Activated CD8-positive, alpha-beta memory T cell treated with anti-CD3 and anti-CD28 coated beads for 36 hours (primary cell): Measurements from ENCODE around the gene FLACC1. TPM values are rescaled to one million over a fixed set of nuclear protein-coding genes. Genes with fewer than 3 reads are reported as not detected.
"Not testable (repeated sequence)": the region's sequence is repeated elsewhere in the genome, so short reads cannot be mapped to it uniquely, and the experiment has no call there.

Experiments
- CTCF ChIA-PET: fragments of 350-600 bp; sonication (Branson Sonifier 250); formaldehyde crosslinking; loops from one replicate; lab custom pipeline; 2021; ENCODE audit warnings: antibody characterized with exemption; lab: Charles Lee
- POLR2A ChIA-PET: fragments of 350-600 bp; sonication (Branson Sonifier 250); formaldehyde crosslinking; loops from one replicate; lab custom pipeline; 2021; ENCODE audit warnings: antibody characterized with exemption; lab: Charles Lee
- total RNA-seq, 2 experiments: library from RNA; stranded (reverse); gene quantifications; one replicate each; pipeline ENCODE4 v1.2.3, GENCODE V29; 2021

The FLACC1 gene, protein sequence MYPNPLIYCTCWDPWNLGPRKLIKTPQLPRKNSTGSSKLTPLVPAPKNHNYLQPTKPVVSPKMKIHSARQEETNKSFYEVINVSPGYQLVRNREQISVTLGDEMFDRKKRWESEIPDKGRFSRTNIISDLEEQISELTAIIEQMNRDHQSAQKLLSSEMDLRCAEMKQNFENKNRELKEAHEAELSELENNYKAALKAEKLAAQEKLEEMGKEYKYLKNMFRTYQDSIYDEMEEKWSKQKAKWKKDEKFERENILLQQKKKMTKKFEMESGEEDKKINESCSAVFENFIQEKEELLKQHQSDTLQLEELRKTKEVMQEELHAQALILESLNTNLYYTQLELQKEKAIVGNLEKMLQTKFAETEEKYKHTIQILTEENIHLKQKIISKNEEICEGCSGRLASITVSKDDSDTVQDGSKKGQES
- total RNA-seq, result 1 to 10 TPM in 1 of 2 experiments, under 1 TPM in 1; 0.97 to 1.3 TPM

DNA sequence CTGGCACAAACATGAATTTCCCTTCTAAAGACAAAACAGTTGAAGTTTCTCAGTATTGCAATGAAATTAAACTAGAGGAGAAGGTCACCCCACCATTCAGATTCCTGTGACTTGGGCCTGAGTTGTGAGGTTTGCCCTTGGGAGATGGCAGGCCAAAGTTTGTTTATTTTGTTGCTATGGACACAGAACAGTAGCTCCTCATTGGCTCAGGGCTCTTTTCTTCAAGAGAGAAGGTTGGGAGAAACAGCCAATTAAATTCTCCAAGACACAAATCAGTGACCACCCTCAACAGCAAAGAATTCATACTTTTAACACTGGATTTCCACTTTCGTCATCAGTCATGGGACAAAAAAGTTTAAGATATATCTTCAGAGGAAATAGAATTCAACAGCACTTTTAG lies at the start of gene FLACC1:
TSS of gene FLACC1 (minus strand) at position 125 of the 400 bp plus-strand sequence. CDS start 5,941 bp downstream, outside the sequence.
- POLR2A ChIA-PET, result no interaction called here
- CTCF ChIA-PET, result no interaction called here

DNA sequence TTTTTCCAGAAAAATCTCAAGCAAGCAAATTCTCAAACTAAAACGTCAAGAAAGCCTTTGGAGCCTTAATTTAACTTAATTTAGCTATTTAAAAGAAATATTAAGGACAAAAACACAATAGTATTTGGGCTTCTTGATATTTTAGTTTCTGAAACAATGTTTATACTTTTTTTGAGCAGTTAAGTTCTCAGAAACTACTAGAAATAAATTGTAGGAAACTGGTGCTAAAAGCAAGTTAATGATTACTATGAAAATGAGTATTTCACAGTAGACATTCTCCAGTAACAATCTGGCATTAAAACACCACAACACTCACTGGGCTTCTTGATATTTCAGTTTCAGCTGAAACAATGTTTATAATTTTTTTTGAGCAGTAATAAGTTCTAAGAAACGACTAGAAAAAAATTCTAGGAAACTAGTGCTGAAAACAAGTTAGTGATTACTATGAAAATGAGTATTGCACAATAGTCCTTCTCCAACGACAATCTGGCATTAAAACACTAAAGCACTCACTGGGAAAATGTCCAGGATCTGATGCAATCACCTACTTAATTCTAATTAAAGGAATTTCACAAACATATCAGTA lies 49.0 kb upstream of the FLACC1 start:
- POLR2A ChIA-PET, result no interaction called here

DNA sequence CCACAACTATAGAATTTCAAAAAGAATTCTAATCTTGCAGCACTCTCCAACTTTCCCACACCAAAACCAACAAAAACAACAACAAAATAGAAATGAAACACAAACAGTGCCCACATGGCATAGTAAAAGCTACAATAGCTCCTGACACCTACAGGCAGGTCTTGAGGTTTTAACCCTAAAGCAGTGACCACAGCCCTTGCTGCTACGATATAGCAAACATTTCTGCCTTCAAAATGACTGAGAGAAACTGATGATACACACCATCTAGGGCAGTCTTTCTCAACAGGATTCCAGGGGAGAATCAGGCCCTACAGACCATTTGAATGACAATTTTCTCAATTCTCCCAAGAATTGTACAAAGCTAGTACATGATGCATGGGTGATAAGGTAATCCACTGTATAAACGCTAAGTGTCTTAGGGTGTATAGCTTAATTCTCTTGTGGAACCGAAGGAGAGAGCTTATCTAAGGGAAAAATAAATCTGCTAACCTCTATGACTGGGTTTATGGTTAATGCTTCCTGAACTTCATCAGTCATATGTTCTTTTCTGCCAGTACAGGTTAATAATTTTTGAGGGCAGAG lies 47.6 kb upstream of the FLACC1 start:
- POLR2A ChIA-PET, result interaction anchor here (0.6 kb wide), 1 partner anchor 29 kb away, joined by 3 read pairs; no protein-coding TSS in a partner anchor

More for the DNA sequence above, 49.0 kb upstream of the FLACC1 start:
- CTCF ChIA-PET, result interaction anchor here (1.8 kb wide), 1 partner anchor 13 kb away, joined by 4 read pairs; no protein-coding TSS in a partner anchor

DNA sequence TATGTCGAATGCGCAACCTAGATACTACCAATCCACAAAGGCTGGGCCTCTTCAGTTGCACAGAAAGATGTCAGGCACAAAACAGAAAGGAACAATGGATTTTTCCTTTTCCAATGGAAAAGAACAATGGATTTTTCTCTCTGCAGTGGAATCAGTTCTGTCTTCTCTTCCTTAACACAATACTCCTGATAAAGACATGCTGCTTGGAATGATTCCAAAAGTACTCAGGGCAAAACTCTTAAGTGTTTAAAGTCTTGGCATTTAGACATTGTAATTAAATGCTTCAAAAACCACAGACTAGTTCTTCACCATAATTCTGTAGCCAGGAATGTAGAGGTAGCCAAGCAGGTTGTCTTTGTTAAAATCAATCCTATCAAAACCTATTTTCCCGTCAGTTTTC lies 46.7 kb upstream of the FLACC1 start:
- CTCF ChIA-PET, result no interaction called here

More for the DNA sequence above, 47.6 kb upstream of the FLACC1 start:
- CTCF ChIA-PET, result interaction anchor here (1.8 kb wide), 1 partner anchor 11 kb away, joined by 4 read pairs; no protein-coding TSS in a partner anchor

DNA sequence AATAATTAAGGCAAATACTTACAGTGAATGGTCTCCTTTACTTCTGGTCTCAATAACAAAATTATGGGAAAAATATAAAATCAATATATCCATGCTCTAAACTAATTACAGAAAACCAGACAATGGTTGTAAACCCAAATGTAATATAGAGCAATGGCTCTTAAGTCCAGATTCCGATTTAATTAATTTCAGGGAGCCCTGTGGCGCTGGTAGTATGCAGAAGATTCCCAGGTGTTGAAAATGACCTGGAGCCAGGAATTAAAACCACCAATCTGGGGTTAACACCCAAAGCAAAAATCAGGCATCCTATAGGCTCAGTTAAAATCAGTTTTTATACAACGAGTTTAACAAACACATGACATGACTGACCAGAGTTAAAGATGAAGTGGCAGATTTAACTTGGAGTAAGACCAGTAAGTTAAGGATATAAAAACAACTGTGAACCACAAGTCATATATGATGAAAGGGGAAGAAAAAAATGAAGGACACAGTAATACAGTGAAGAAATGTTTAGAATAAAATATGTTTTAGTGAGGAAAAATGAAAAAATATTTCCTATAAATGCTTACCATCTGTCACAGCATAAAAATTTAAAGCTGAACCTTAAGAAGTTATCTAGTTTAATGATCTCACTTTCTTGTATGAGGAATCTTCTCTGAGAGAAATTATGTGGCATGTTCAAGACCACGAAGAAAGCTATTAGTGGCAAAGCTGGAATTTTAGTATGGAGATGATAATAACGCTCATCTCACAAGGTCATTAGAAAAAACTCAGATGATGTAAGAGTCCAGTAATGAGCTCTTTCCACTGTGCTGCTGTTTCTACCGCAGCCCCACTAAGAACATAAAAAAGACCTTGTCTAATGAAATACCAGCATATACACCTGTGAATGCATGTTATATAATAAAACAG lies 45.8 kb upstream of the FLACC1 start:
- POLR2A ChIA-PET, result no interaction called here
- CTCF ChIA-PET, result no interaction called here

More for the DNA sequence above, 46.7 kb upstream of the FLACC1 start:
- POLR2A ChIA-PET, result no interaction called here

DNA sequence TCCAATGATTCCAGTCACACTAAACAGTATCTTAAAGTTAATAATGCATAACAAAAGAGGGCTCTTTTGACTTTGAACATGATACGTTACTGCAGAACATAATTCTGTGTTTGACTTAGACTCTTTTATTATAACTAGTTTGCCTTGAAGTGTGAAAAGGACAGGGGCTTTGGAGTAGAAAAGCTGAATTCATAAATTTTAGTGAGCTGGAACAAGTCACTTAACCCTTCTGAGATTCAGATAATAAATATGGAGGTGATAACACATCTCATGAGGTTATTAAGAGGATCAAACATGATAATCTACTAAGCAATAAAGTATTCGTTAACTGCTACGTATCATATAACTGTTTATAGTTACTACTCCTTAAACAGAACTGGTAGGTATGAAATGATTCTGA lies 44.7 kb upstream of the FLACC1 start:
- ChIA-PET CTCF (no interaction called here), POLR2A (no interaction called here)

DNA sequence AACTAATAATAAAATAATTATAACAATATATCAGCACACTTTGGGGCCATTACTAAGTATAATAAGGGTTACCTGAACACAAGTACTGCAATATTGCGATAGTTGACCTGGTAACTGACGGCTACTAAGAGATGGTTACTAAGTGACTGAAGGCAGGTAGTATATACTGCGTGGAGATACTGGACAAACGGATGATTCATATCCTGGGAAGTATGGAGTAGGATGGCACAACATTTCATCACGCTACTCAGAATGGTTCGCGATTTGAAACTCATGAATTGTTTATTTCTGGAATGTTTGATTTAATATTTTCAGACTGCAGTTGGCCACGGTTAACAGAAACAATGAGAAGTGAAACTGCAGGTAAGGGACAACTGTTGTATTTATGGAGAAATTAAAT lies 39.5 kb upstream of the FLACC1 start:
- CTCF ChIA-PET, result no interaction called here
- POLR2A ChIA-PET, result no interaction called here

DNA sequence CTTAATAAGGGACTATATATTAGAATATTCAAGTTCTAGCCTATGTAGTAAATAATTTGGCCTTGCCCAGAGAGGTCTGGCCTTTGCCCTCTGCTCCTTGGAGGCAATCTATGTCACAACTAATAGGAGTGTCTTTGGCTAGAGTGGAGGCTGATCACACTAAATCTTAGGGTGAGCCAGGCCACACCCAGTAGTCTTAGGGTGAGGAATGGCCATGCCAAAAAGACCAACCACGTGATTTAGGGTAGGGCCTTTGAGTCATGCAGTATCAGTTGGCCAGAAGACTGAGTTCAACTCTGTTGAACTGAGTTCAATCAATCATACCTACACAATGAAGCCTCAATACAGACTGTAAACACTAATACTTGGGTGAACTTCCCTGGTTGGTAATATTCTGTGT lies 26.0 kb upstream of the FLACC1 start:
- CTCF ChIA-PET, result interaction anchor here (1.3 to 1.4 kb wide), 3 partner anchors 18 to 151 kb away, joined by 3 to 4 read pairs (median 3); no protein-coding TSS in a partner anchor
- POLR2A ChIA-PET, result no interaction called here

DNA sequence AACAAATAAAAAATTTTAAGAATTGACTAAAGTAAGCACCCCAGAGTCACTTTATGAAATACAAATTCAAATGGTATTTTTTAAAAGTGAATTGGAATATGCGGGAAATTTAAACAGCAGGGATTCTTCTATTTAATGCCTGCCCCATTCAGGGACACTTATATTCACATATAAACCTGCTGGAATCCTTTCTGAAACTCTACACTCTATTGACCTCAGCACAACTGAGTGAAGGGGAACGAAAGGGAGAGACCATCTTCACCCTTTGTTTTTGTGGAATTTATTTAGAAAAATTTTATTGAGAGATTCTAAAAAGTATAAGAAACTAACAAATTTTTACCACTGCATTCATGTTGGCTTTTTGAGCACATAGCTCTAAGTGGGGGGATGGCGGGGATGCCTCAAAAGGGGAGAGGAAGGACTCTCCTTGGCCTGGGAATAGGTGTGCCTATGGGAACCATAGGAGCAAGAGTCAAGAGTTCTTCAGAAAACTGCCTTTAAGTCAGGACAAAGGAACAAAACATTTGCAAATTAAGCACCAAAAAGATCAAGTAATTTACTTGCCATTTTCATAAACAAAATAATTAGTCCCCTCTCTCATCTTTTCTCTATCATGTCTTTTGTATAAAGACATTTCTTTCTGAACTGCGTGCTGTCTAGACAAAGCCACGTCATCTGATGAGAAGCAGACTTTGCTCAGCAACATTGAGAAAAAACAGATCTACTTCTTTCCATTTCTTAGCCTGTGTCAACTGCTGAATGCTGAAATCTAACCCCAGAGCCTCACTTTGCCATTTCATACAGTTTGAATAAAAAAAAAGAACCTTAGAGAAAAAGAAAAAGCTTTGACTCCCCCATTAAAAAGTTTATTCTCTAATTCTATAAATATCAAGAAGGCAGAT lies 21.6 kb upstream of the FLACC1 start:
- POLR2A ChIA-PET, result no interaction called here
- CTCF ChIA-PET, result interaction anchor here (1.3 kb wide), 1 partner anchor 10 kb away, joined by 4 read pairs; no protein-coding TSS in a partner anchor

DNA sequence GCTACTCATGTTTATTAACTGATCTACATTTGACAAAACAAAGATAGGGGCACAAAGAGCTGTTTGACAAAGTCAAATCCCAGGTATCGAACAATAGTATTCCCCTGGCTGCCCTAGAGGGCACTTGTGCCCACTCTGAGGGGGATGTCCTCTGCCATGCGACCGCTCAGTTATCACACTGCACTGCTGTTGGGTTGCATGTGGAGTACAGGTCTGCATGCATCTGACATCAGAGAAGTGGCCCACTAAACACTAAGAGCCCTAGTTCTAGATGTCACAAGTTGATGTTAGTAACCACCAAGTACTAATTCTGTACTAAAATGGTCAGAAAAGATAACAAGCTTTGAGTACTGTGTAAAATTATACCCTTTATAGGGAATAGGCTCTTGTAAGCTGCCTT lies 20.1 kb upstream of the FLACC1 start:
- CTCF ChIA-PET, result interaction anchor here (1.3 kb wide), 1 partner anchor 12 kb away, joined by 4 read pairs; no protein-coding TSS in a partner anchor
- POLR2A ChIA-PET, result no interaction called here

DNA sequence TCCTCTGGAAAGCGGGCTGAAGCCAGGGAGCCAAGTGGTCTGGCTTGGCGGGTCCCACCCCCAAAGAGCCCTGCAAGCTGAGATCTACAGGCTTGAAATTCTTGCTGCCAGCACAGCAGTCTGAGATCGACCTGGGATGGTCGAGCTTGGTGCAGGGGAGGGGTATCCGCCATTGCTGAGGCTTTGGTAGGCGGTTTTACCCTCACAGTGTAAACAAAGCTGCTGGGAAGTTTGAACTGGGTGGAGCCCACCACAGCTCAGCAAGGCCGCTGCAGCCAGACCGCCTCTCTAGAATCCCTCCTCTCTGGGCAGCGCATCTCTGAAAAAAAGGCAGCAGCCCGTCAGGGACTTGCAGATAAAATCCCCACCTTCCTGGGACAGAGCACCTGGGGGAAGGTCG lies 12.6 kb upstream of the FLACC1 start:
- CTCF ChIA-PET, result no interaction called here
- POLR2A ChIA-PET, result no interaction called here

DNA sequence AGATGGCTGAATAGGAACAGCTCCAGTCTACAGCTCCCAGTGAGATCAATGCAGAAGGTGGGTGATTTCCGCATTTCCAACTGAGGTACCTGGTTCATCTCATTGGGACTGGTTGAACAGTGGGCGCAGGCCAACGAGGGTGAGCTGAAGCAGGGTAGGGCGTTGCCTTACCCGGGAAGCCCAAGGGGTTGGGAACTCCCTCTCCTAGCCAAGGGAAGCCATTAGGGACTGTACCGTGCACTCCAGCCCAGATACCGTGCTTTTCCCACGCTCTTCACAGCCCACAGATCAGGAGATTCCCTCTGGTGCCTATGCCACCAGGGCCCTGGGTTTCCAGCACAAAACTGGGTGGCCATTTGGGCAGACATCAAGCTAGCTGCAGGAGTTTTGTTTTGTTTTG lies 12.2 kb upstream of the FLACC1 start:
- CTCF ChIA-PET, POLR2A ChIA-PET: not testable (repeated sequence)

DNA sequence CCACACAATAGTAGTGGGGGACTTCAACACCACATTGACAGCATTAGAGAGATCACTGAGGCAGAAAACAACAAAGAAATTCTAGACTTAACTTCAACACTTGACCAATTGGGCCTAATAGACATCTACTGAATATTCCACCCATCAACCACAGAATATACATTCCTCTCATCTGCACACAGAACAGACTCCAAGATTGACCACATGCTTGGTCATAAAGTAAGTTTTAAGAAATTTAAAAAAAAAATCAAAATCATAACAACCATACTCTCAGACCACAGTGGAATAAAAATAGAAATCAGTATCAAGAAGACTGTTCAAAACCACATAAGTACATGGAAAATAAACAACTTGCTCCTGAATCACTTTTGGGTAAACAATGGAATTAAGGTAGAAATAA lies 9.0 kb upstream of the FLACC1 start:
- ChIA-PET CTCF (no interaction called here), POLR2A (no interaction called here)

DNA sequence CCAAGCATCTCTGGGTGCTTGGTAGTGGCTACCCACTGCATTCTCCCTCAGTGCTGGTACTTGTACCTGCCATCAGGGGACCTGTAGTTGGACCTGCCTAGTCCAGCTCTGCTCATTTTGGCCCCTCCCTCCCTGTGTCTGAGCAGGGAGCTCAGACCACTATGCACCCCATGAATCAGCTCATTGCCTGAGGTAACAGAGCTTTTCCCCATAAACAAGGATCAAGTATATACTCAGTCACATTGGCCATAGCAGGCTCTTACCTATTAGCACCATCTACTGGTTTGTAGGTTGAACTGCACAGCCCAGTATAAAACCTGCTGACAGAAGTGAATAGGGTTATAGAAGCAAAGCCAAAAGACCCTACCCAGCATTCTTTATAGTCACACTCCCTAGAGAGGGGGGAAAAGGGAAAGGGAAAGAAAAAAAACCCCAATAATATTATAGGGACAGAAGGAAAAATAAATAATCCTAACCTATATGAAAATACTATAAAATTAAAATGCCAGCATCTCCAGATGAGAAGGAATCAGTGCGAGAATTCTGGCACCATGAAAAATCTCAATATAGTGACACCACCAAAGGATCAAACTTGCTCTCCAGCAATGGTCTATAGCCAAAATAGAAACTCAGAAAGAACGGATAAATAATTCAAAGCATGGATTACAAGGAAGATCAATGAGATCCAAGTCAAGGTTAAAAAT lies 6.9 kb upstream of the FLACC1 start:
- ChIA-PET POLR2A (interaction anchor here (1.4 kb wide), 1 partner anchor 122 kb away, joined by 3 read pairs; no protein-coding TSS in a partner anchor), CTCF (interaction anchor here (0.6 to 1.8 kb wide), 15 partner anchors 15 to 145 kb away, joined by 3 to 5 read pairs (median 3); no protein-coding TSS in a partner anchor)

DNA sequence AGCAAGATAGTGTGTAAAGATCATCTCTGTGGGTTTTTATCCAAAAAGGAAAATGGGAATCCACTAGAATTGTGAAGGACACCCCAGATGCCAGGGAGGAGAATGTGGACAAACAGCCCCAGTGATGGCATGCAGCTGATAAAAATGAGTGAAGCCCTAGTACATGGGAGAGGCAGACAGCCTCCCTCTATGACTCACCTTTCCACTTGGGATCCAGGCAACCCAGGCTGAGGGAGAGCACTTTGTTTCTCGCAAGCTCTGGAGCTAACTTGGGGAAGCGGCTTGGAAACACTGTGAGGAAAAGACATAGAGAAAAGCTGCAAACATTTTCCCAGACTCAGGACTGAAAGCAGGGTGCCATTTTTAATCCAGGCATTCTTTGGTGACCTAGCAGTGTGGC lies 5.3 kb upstream of the FLACC1 start:
- CTCF ChIA-PET, result interaction anchor here (0.8 to 1.8 kb wide), 3 partner anchors 129 to 143 kb away, joined by 3 read pairs; no protein-coding TSS in a partner anchor
- POLR2A ChIA-PET, result no interaction called here

DNA sequence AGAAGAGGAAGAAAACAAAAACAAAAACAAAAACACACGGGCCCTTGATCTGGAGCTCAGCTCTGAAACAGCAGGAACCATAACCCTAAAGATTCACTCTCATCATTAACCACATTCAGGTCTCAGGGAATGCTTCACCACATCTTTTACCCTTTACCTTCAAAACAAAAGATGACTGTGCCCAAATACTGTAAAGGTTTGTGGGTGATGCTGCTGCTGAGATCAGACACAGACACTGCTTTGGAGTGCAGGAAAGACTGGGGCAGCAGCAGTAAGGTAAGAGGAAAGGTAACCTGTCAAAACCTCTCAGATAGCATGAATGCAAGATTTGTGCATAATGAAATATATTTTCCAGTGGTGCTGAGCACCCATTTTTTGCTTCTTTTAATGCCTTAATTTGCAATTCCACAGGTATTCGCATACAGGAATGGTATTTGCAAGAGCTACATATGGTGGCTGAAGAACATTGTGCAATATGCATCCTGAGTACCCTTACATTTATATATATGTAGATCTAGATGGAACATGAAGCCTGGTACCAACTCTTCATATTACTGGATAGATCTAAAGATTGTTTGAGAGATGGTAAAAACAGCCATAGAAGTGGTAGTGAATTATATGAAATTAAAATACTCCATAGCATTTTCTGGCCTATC lies 4.1 kb upstream of the FLACC1 start:
- ChIA-PET POLR2A (interaction anchor here (0.6 kb wide), 1 partner anchor 127 kb away, joined by 3 read pairs; no protein-coding TSS in a partner anchor), CTCF (interaction anchor here (0.5 kb wide), 1 partner anchor 124 kb away, joined by 4 read pairs; no protein-coding TSS in a partner anchor)
